Fibroblast of lung (primary cell): ENCODE results near the gene TF. TPM values are rescaled to one million over a fixed set of nuclear protein-coding genes. Genes with fewer than 3 reads are reported as not detected.

Experiments
- DNase-seq, 2 donors: peaks; one replicate each; pipeline versions ENCODE4 v3.0.0 to v3.0.0-alpha.2; 2010; ENCODE audit warnings: low read depth in 2 of 2
- H2AFZ ChIP-seq: 2 replicates; pipeline ENCODE4 v1.5.1; 2012; ENCODE audit warnings: low read length, control low read depth, inconsistent platforms
- H3K27ac ChIP-seq: 2 replicates; pipeline ENCODE4 v1.5.1; 2011; ENCODE audit warnings: low read length, control low read depth; ENCODE audit not compliant: insufficient read depth
- H3K27me3 ChIP-seq: 2 replicates; pipeline ENCODE4 v1.5.1; 2011; ENCODE audit warnings: mild to moderate bottlenecking, low read length; ENCODE audit not compliant: control insufficient read depth, insufficient read depth
- H3K36me3 ChIP-seq: 2 replicates; pipeline ENCODE4 v1.5.1; 2011; ENCODE audit warnings: low read length; ENCODE audit not compliant: control insufficient read depth, insufficient read depth
- H3K4me1 ChIP-seq: 2 replicates; pipeline ENCODE4 v1.5.1; 2011; ENCODE audit warnings: low read length; ENCODE audit not compliant: control insufficient read depth, insufficient read depth; ENCODE audit errors: extremely low read depth
- H3K4me2 ChIP-seq: 2 replicates; pipeline ENCODE4 v1.5.1; 2011; ENCODE audit warnings: low read length, control low read depth; ENCODE audit not compliant: insufficient read depth; ENCODE audit errors: extremely low read depth
- H3K4me3 ChIP-seq, 4 experiments: fragments of 200-600 bp in 1 of 4; sonication (generic) in 1 of 4; replicated peaks in 1 of 4; 2 replicates each; pipeline ENCODE4 v1.5.1; 2011 to 2016; ENCODE audit warnings: low read length in 4 of 4, low read depth in 3 of 4, mild to moderate bottlenecking in 3 of 4, control low read depth in 2 of 4, inconsistent platforms in 1 of 4, mixed read lengths in 1 of 4; ENCODE audit not compliant: insufficient read depth in 1 of 4; ENCODE audit errors: control extremely low read depth in 1 of 4
- H3K79me2 ChIP-seq: 2 replicates; pipeline ENCODE4 v1.5.1; 2012; ENCODE audit warnings: mild to moderate bottlenecking, low read length, inconsistent platforms; ENCODE audit not compliant: control insufficient read depth, insufficient read depth
- H3K9ac ChIP-seq: 2 replicates; pipeline ENCODE4 v1.5.1; 2011; ENCODE audit warnings: mild to moderate bottlenecking, low read length, control low read depth; ENCODE audit not compliant: insufficient read depth
- H3K9me3 ChIP-seq: 2 replicates; pipeline ENCODE4 v1.5.1; 2012; ENCODE audit warnings: low read depth, low read length; ENCODE audit not compliant: control insufficient read depth, insufficient read depth
- H4K20me1 ChIP-seq: 2 replicates; pipeline ENCODE4 v1.5.1; 2011; ENCODE audit warnings: low read length; ENCODE audit not compliant: control insufficient read depth, insufficient read depth; ENCODE audit errors: extremely low read depth
- CTCF ChIP-seq, 2 donors: IDR thresholded peaks in 1 of 2; conservative IDR thresholded peaks in 1 of 2; 1 replicate in 1 of 2; 2 replicates in 1 of 2; pipeline ENCODE4 v1.5.1; 2011 to 2012; ENCODE audit warnings: low read length in 2 of 2, control low read depth in 1 of 2, inconsistent platforms in 1 of 2, low read depth in 1 of 2, mild to moderate bottlenecking in 1 of 2
- EZH2 ChIP-seq: IDR thresholded peaks from 2 replicates; pipeline ENCODE4 v1.5.1; 2012; ENCODE audit warnings: low read length, control low read depth, mild to moderate bottlenecking; ENCODE audit errors: missing control alignments
- polyA plus RNA-seq, 2 donors: library from polyadenylated mRNA; depleted of rRNA in 1 of 2; stranded (reverse) in 1 of 2; unstranded in 1 of 2; fragments of >200 nt; gene quantifications; 2 replicates each; pipeline ENCODE4 v1.2.1, GENCODE V29; 2011 to 2012; ENCODE audit warnings: missing spikeins in 1 of 2
- total RNA-seq: library from RNA; depleted of rRNA; stranded (reverse); fragments of >200 nt; gene quantifications from 2 replicates; pipeline ENCODE4 v1.2.1, GENCODE V29; 2014

TF gene
- total and polyA plus RNA-seq, 2 donors (not counting 1 experiment from before 2014, with no cell fraction given): 0.05 to 0.33 TPM

GRCh38 chr3:133832802-133833144 is 86.6 kb downstream of the TF start:
- H3K4me2 ChIP-seq: no peak overlapping the region
- TF ChIP-seq CTCF (conservative IDR thresholded peaks at IDR 0.05 in 1 of 2, IDR thresholded peaks at IDR 0.05 in 1 of 2; ENCODE audit: low read depth in 1 of 2, low read length in 2 of 2) (no peak), EZH2 (no peak)
- DNase-seq: no peak
- no peaks in the 10 kb centered on the region for H3K79me2 ChIP-seq
- no peaks in the 10 kb centered on the region for H3K27me3 ChIP-seq
- H3K9me3 ChIP-seq: no peaks in the 10 kb centered on the region
- H3K4me1 ChIP-seq: no peaks in the 10 kb centered on the region
- no peak overlapping the region for H2AFZ ChIP-seq
- H3K9ac ChIP-seq: no peak overlapping the region
- H3K27ac ChIP-seq: no peak overlapping the region
- no peak overlapping the region for H3K4me3 ChIP-seq
- no peaks in the 10 kb centered on the region for H3K36me3 ChIP-seq
- no peaks in the 10 kb centered on the region for H4K20me1 ChIP-seq

GRCh38 chr3:133833267-133833666 is 87.1 kb downstream of the TF start:
- Histone ChIP-seq H3K4me1 (no peaks in the 10 kb centered on the region), H3K36me3 (no peaks in the 10 kb centered on the region), H3K4me2 (no peak overlapping the region), H3K4me3 (no peak overlapping the region), H2AFZ (no peak overlapping the region), H3K27me3 (no peaks in the 10 kb centered on the region), H3K9ac (no peak overlapping the region), H3K27ac (no peak overlapping the region), H3K79me2 (no peaks in the 10 kb centered on the region), H3K9me3 (no peaks in the 10 kb centered on the region), H4K20me1 (no peaks in the 10 kb centered on the region)
- TF ChIP-seq CTCF (conservative IDR thresholded peaks at IDR 0.05 in 1 of 2, IDR thresholded peaks at IDR 0.05 in 1 of 2; ENCODE audit: low read depth in 1 of 2, low read length in 2 of 2) (no peak), EZH2 (no peak)
- no peak for DNase-seq

GRCh38 chr3:133833880-133834620 is 87.9 kb downstream of the TF start:
- no peaks in the 10 kb centered on the region for H3K4me1 ChIP-seq
- H2AFZ ChIP-seq: no peak overlapping the region
- no peak overlapping the region for H3K4me2 ChIP-seq
- TF ChIP-seq EZH2 (no peak), CTCF (conservative IDR thresholded peaks at IDR 0.05 in 1 of 2, IDR thresholded peaks at IDR 0.05 in 1 of 2; ENCODE audit: low read depth in 1 of 2, low read length in 2 of 2) (no peak)
- no peak for DNase-seq
- no peaks in the 10 kb centered on the region for H3K9me3 ChIP-seq
- no peaks in the 10 kb centered on the region for H3K36me3 ChIP-seq
- H3K9ac ChIP-seq: no peak overlapping the region
- no peak overlapping the region for H3K4me3 ChIP-seq
- H3K27ac ChIP-seq: no peak overlapping the region
- H3K27me3 ChIP-seq: peaks cover 2% of the 10 kb centered on the region
- H4K20me1 ChIP-seq: no peaks in the 10 kb centered on the region
- no peaks in the 10 kb centered on the region for H3K79me2 ChIP-seq
